ENCODE measurements around the gene CLPTM1.

DNA sequence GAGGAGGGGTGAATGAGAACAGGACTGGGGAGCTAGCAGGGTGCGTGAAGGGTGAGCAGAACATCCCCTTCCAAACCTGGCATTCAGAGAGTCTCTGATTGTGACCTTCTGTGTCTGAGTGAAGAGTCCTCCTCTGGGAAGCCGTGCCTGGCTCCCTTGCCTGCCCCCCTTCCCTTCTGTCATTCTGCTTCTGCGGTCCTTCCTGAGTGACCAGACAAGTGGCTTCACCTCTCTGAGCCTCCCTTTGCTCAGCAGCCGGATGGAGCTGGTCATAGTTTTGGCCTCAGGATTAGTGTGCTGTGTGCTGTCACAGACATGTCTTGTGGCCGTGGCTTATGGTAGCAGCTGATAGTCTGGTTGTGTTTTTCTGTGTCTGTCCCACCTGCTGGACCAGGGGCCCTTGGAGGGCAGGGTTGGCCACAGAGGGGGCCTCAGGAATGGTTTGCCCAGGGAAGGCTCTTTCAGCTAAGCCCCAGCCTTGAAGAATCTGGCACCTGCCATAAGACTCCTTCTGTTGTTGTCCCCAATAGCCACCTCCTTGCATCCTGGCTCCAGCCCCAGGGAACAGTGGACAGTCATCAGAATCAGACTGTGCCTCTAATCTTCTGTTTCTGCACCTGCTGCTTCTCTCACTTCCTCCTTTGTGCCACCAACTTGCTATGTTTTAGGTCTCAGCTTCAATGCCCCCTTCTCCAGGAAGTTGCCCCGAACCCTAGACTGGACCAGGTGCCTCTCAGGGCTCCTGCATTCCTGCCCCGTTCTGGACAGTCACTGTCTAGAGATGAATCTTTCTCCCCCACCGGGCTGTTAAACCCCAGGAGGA is 5.9 kb downstream of the CLPTM1 start:
- TF ChIP-seq EP300 (IDR thresholded peaks at IDR 0.05; ENCODE audit: low read depth) (no peak), POLR2AphosphoS5 (IDR thresholded peaks at IDR 0.05) (no peak), CTCF (IDR thresholded peaks at IDR 0.05) (no peak)

All from transverse colon (tissue), 4 donors.